ENCODE measurements around the gene ADGRA1. TPM values are rescaled to one million over a fixed set of nuclear protein-coding genes. Genes with fewer than 3 reads are reported as not detected.

Gene ADGRA1
- total and polyA plus RNA-seq, 2 of the 8 experiments (the other 6 are each of a cell fraction or from before 2014, with no cell fraction given) = 0.17 to 0.21 TPM

DNA sequence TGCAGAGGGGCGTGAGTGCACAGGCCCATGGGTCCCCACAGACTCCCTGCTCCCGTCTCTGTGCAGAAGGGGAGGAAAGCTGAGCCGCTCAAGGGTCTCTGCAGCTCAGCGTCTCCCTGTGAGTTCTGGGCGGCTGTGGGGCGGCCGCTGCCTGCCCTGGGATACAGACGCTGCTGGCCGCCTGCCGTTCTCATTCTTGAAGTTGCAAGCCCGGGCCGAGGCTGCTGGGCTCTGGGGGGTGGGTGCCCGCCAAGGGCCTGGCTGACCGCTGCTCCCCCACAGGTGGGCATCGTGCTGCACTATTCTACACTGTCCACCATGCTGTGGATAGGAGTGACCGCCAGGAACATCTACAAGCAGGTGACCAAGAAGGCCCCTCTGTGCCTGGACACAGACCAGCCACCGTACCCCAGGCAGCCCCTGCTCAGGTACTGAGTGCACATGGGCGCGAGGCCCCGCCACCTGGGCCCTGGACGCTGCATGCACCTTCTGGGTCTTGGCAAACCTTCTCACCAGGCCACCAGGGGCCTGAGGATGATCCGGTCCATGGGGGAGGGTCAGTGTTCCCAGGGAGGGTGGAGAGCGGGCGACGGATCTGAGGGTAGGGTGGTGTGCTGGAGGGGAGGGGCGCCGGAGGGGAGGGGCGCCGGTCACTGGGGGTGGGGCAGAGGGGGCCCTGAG, 14.8 kb downstream of the ADGRA1 start:
- Histone ChIP-seq H2AK5ac (ENCODE audit: low read depth, low read length) (peak overlapping the region; percentile 39; the same call in 1 of the 2 replicates), H3K27ac (ENCODE audit: low read depth, low read length) (no peak overlapping the region), H3K4me1 (replicated peaks in 1 of 4; ENCODE audit: control insufficient read depth in 3 of 4, insufficient read depth in 4 of 4, low read length in 3 of 4) (peaks cover 5 to 23% (median 17%) of the 10 kb centered on the region in 4 experiments), H3K79me1 (ENCODE audit: low read depth, low read length) (no peaks in the 10 kb centered on the region), H3K4ac (replicated peaks; ENCODE audit: insufficient read length, low read depth, low read length) (no peak overlapping the region), H2BK20ac (ENCODE audit: low read length) (no peak overlapping the region), H4K20me1 (replicated peaks in 1 of 2; ENCODE audit: control insufficient read depth in 1 of 2, insufficient read depth in 2 of 2, low read length in 2 of 2) (peaks cover 0 to 3% of the 10 kb centered on the region in 2 experiments), H2BK15ac (ENCODE audit: low read length) (no peak overlapping the region), H3K36me3 (ENCODE audit: control insufficient read depth in 2 of 4, insufficient read depth in 4 of 4, low read length in 3 of 4) (no peaks in the 10 kb centered on the region), H4K91ac (replicated peaks; ENCODE audit: insufficient read length, low read length) (peak overlapping the region; percentile 95), H3K9ac (replicated peaks in 1 of 4; ENCODE audit: extremely low read depth in 1 of 4, low read depth in 3 of 4, low read length in 3 of 4) (no peak overlapping the region), H3K23ac (ENCODE audit: insufficient read length) (no peak overlapping the region), H3K14ac (ENCODE audit: insufficient read length) (no peak overlapping the region), H2BK12ac (ENCODE audit: low read depth, low read length) (peak overlapping the region; percentile 68; the same call in 1 of the 2 replicates), H4K8ac (ENCODE audit: extremely low read depth, insufficient read depth, low read length) (no peak overlapping the region; the same call in 1 of the 2 replicates), H3K18ac (ENCODE audit: extremely low read depth, low read length) (peak overlapping the region; percentile 17; the same call in 1 of the 2 replicates), H2AFZ (ENCODE audit: low read length) (no peak overlapping the region), H3K23me2 (ENCODE audit: low read depth, low read length) (no peaks in the 10 kb centered on the region; the same call in 1 of the 2 replicates), H2BK5ac (ENCODE audit: low read depth, low read length) (peak overlapping the region; percentile 55; the same call in 1 of the 2 replicates), H4K5ac (ENCODE audit: insufficient read length, low read depth, low read length) (peak overlapping the region; percentile 12), H3K4me3 (ENCODE audit: extremely low read depth in 1 of 4, insufficient read depth in 2 of 4, low read depth in 3 of 4, low read length in 4 of 4) (no peak overlapping the region), H3K4me2 (ENCODE audit: insufficient read depth in 1 of 2, low read depth in 2 of 2, low read length in 2 of 2) (no peak overlapping the region), H3K56ac (replicated peaks; ENCODE audit: insufficient read length, low read depth, low read length) (no peak overlapping the region), H3K9me3 (ENCODE audit: insufficient read depth in 2 of 2, low read depth in 1 of 2, low read length in 1 of 2) (peaks cover under 1 to 5% of the 10 kb centered on the region in 2 experiments; a peak in 3 of 4 replicates), H3K27me3 (replicated peaks in 1 of 4; ENCODE audit: control insufficient read depth in 3 of 4, extremely low read depth in 1 of 4, insufficient read depth in 3 of 4, low read length in 3 of 4) (no peaks in the 10 kb centered on the region), H2BK120ac (replicated peaks; ENCODE audit: low read depth, low read length) (no peak overlapping the region), H3K79me2 (ENCODE audit: control insufficient read depth in 1 of 2, insufficient read depth in 2 of 2, low read length in 2 of 2) (no peaks in the 10 kb centered on the region)
- POLR2A ChIA-PET (ENCODE audit: partially characterized antibody) = interaction anchor here (1.0 kb wide), 1 partner anchor 65 kb away, joined by 4 read pairs; no protein-coding TSS in a partner anchor
- 83% methylated on average over 22 of the region's 29 CpGs; no CpG with 5 or more reads in 1 of the 2 experiments for WGBS, 2 experiments (ENCODE audit: extremely low coverage in 1 of 2, insufficient coverage in 1 of 2, insufficient read length in 1 of 2, insufficient replicate concordance in 2 of 2, low coverage in 1 of 2, low lambda C conversion rate in 2 of 2, missing lambda C conversion rate in 1 of 2)
- CTCF ChIA-PET (ENCODE audit: partially characterized antibody) = interaction anchor here (0.8 to 4.2 kb wide), 6 partner anchors 10 to 144 kb away, joined by 3 to 27 read pairs (median 4); no protein-coding TSS in a partner anchor
- DNase-seq (ENCODE audit: low read depth in 1 of 2, low spot score in 2 of 2) (no peak), FAIRE-seq (no peak)
- TF ChIP-seq SIN3A (conservative IDR thresholded peaks at IDR 0.05 in 1 of 2, IDR thresholded peaks at IDR 0.05 in 1 of 2; ENCODE audit: low read depth in 1 of 2, low read length in 2 of 2) = no peak
- TF ChIP-seq KDM4A (IDR thresholded peaks at IDR 0.05; ENCODE audit: low read depth, low read length, severe bottlenecking) = no peak
- no peak for TF ChIP-seq KDM5A (IDR thresholded peaks at IDR 0.05; ENCODE audit: low read length)
- TF ChIP-seq GTF2F1 (IDR thresholded peaks at IDR 0.05; ENCODE audit: borderline replicate concordance, low read depth, low read length) = no peak
- TF ChIP-seq CBX5 (IDR thresholded peaks at IDR 0.05; ENCODE audit: low read depth, low read length) = no peak
- TF ChIP-seq GABPA (IDR thresholded peaks at IDR 0.05; ENCODE audit: borderline replicate concordance, insufficient read depth, low read length) = no peak
